ENCODE results near the gene SMIM28.

The SMIM28 gene

DNA sequence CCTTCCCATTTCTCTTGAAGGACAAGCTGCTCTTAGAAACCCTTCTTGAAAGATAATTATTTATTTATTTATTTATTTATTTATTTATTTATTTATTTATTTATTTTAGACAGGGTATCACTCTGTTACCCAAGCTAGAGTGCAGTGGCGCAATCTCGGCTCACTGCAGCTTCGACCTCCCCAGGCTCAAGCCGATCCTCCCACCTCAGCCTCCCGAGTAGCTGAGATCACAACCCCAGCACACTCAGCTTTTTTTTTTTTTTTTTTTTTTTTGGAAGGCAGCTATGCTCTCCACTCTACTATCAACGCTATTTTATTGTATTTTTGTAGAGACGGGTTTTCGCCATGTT lies 25.1 kb downstream of the SMIM28 start (continued):
- TF ChIP-seq, protein P1, sequence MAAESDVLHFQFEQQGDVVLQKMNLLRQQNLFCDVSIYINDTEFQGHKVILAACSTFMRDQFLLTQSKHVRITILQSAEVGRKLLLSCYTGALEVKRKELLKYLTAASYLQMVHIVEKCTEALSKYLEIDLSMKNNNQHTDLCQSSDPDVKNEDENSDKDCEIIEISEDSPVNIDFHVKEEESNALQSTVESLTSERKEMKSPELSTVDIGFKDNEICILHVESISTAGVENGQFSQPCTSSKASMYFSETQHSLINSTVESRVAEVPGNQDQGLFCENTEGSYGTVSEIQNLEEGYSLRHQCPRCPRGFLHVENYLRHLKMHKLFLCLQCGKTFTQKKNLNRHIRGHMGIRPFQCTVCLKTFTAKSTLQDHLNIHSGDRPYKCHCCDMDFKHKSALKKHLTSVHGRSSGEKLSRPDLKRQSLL (tag by site-specific recombination; IDR thresholded peaks at IDR 0.05): no peak
- TF ChIP-seq, protein P2, sequence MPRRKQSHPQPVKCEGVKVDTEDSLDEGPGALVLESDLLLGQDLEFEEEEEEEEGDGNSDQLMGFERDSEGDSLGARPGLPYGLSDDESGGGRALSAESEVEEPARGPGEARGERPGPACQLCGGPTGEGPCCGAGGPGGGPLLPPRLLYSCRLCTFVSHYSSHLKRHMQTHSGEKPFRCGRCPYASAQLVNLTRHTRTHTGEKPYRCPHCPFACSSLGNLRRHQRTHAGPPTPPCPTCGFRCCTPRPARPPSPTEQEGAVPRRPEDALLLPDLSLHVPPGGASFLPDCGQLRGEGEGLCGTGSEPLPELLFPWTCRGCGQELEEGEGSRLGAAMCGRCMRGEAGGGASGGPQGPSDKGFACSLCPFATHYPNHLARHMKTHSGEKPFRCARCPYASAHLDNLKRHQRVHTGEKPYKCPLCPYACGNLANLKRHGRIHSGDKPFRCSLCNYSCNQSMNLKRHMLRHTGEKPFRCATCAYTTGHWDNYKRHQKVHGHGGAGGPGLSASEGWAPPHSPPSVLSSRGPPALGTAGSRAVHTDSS (tag by site-specific recombination; IDR thresholded peaks at IDR 0.05): no peak
- TF ChIP-seq ZBTB26 (tag by site-specific recombination; optimal IDR thresholded peaks at IDR 0.05) (no peak), ZNF704 (tag by site-specific recombination; IDR thresholded peaks at IDR 0.05) (no peak), REST (tag by site-specific recombination; IDR thresholded peaks at IDR 0.05) (peak; percentile 76), ZNF324 (tag by site-specific recombination; IDR thresholded peaks at IDR 0.05) (no peak), ZNF645 (tag by site-specific recombination; IDR thresholded peaks at IDR 0.05) (no peak), ZNF626 (tag by site-specific recombination; IDR thresholded peaks at IDR 0.05) (no peak), ZNF530 (tag by site-specific recombination; IDR thresholded peaks at IDR 0.05; ENCODE audit: low read depth) (0 out of 2 replicates have a peak, but pooled peaks have one; percentile 44), ZNF677 (tag by site-specific recombination; IDR thresholded peaks at IDR 0.05) (no peak), ZNF518A (tag by site-specific recombination; conservative IDR thresholded peaks at IDR 0.05; ENCODE audit: low read depth) (peak; percentile 95), ZNF596 (tag by site-specific recombination; IDR thresholded peaks at IDR 0.05) (no peak), ZXDB (tag by site-specific recombination; IDR thresholded peaks at IDR 0.05) (peak; percentile 87), ZNF624 (tag by site-specific recombination; IDR thresholded peaks at IDR 0.05) (no peak), BCL11A (tag by site-specific recombination; IDR thresholded peaks at IDR 0.05; ENCODE audit: low read depth) (no peak), MZF1 (tag by site-specific recombination; IDR thresholded peaks at IDR 0.05; ENCODE audit: borderline replicate concordance) (no peak; the same call in 1 of the 2 replicates), SALL2 (tag by site-specific recombination; IDR thresholded peaks at IDR 0.05; ENCODE audit: borderline replicate concordance) (no peak), ZNF175 (tag by site-specific recombination; IDR thresholded peaks at IDR 0.05) (no peak), PRDM1 (tag by site-specific recombination; IDR thresholded peaks at IDR 0.05) (no peak), SETDB1 (IDR thresholded peaks at IDR 0.05; ENCODE audit: insufficient read length, low read length) (no peak), ZNF701 (tag by site-specific recombination; IDR thresholded peaks at IDR 0.05) (no peak), IKZF3 (tag by site-specific recombination; IDR thresholded peaks at IDR 0.05) (no peak), ZIC2 (tag by site-specific recombination; IDR thresholded peaks at IDR 0.05) (no peak), ZNF654 (tag by site-specific recombination; IDR thresholded peaks at IDR 0.05; ENCODE audit: low read depth) (peak; percentile 53), ZNF174 (tag by site-specific recombination; IDR thresholded peaks at IDR 0.05) (no peak)

Data from HEK293 (cell line).